ENCODE results near the gene CRB1. TPM values are rescaled to one million over a fixed set of nuclear protein-coding genes. Genes with fewer than 3 reads are reported as not detected.

The CRB1 gene
- polyA plus RNA-seq, 1 donor from 2014 or later, result 2.3 TPM

DNA sequence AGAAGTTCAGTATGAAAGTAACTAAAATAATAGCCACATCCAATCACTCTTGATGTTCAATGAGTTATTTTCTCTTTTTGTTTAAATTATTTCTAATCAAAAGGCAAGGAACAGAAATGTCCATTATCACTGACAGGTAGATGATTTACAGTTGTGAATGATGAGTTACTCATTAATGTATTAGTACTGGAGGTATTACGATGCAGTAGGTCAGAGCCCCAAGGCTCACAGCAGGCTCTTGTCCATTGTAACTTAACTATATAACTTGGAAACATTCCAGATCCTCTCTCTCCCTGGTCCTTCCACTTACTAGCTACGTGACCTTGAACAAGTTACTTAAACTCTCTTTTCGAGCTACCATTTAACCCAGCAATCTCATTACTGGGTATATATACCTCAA lies 39.5 kb downstream of the CRB1 start:
- TF ChIP-seq, protein P1, sequence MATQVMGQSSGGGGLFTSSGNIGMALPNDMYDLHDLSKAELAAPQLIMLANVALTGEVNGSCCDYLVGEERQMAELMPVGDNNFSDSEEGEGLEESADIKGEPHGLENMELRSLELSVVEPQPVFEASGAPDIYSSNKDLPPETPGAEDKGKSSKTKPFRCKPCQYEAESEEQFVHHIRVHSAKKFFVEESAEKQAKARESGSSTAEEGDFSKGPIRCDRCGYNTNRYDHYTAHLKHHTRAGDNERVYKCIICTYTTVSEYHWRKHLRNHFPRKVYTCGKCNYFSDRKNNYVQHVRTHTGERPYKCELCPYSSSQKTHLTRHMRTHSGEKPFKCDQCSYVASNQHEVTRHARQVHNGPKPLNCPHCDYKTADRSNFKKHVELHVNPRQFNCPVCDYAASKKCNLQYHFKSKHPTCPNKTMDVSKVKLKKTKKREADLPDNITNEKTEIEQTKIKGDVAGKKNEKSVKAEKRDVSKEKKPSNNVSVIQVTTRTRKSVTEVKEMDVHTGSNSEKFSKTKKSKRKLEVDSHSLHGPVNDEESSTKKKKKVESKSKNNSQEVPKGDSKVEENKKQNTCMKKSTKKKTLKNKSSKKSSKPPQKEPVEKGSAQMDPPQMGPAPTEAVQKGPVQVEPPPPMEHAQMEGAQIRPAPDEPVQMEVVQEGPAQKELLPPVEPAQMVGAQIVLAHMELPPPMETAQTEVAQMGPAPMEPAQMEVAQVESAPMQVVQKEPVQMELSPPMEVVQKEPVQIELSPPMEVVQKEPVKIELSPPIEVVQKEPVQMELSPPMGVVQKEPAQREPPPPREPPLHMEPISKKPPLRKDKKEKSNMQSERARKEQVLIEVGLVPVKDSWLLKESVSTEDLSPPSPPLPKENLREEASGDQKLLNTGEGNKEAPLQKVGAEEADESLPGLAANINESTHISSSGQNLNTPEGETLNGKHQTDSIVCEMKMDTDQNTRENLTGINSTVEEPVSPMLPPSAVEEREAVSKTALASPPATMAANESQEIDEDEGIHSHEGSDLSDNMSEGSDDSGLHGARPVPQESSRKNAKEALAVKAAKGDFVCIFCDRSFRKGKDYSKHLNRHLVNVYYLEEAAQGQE (IDR thresholded peaks at IDR 0.05; ENCODE audit: borderline replicate concordance), result no peak
- no peak for TF ChIP-seq POLR2AphosphoS5 (IDR thresholded peaks at IDR 0.05)
- TF ChIP-seq RAD21 (conservative IDR thresholded peaks at IDR 0.05), result no peak
- TF ChIP-seq MXI1 (conservative IDR thresholded peaks at IDR 0.05; ENCODE audit: poor library complexity, severe bottlenecking), result no peak
- TF ChIP-seq EP300 (conservative IDR thresholded peaks at IDR 0.05; ENCODE audit: poor library complexity, severe bottlenecking), result no peak
- no peak for TF ChIP-seq TAF1 (IDR thresholded peaks at IDR 0.05; ENCODE audit: low read depth)
- TF ChIP-seq, protein P2, sequence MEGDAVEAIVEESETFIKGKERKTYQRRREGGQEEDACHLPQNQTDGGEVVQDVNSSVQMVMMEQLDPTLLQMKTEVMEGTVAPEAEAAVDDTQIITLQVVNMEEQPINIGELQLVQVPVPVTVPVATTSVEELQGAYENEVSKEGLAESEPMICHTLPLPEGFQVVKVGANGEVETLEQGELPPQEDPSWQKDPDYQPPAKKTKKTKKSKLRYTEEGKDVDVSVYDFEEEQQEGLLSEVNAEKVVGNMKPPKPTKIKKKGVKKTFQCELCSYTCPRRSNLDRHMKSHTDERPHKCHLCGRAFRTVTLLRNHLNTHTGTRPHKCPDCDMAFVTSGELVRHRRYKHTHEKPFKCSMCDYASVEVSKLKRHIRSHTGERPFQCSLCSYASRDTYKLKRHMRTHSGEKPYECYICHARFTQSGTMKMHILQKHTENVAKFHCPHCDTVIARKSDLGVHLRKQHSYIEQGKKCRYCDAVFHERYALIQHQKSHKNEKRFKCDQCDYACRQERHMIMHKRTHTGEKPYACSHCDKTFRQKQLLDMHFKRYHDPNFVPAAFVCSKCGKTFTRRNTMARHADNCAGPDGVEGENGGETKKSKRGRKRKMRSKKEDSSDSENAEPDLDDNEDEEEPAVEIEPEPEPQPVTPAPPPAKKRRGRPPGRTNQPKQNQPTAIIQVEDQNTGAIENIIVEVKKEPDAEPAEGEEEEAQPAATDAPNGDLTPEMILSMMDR (IDR thresholded peaks at IDR 0.05; ENCODE audit: poor library complexity, severe bottlenecking), result no peak
- no peak for TF ChIP-seq EZH2 (IDR thresholded peaks at IDR 0.05; ENCODE audit: borderline replicate concordance, insufficient read depth, low read length, poor library complexity, severe bottlenecking)
- TF ChIP-seq SMC3 (conservative IDR thresholded peaks at IDR 0.05; ENCODE audit: poor library complexity), result no peak
- Histone ChIP-seq H3K9me2 (ENCODE audit: insufficient read depth, low read length) (no peaks in the 10 kb centered on the region), H3K27ac (ENCODE audit: low read length) (no peak overlapping the region), H3K27me3 (ENCODE audit: insufficient read depth, low read depth, low read length) (no peaks in the 10 kb centered on the region), H3F3A (ENCODE audit: insufficient read depth, low read length, poor library complexity, severe bottlenecking) (no peaks in the 10 kb centered on the region), H3K79me2 (replicated peaks; ENCODE audit: insufficient read depth, low read length) (no peaks in the 10 kb centered on the region), H3K36me3 (ENCODE audit: insufficient read depth, low read length) (no peaks in the 10 kb centered on the region), H3K4me3 (ENCODE audit: low read length) (no peak overlapping the region), H2AFZ (ENCODE audit: low read depth, low read length) (no peak overlapping the region), H3K9ac (ENCODE audit: low read length) (no peak overlapping the region), H3K9me3 (ENCODE audit: low read length) (no peaks in the 10 kb centered on the region), H4K20me1 (ENCODE audit: insufficient read depth) (no peaks in the 10 kb centered on the region), H3K4me2 (ENCODE audit: low read length) (no peak overlapping the region)

DNA sequence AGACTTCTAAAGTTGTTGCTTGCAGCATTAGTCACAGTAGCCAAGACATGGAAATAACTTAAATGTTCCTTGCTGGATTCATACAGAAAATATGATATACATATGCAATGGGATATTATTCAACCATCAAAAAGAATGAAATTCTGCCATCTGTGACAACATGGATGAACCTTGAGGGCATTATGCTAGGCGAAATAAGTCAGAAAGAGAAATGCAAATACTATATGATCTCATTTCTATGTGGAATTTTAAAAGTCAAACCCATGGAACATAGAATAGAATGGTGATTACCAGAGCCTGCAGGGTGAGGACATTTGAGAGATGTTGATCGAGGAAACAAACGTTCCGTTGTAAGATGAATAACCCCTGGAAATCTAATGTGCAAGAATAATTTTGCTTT lies 43.0 kb downstream of the CRB1 start:
- Histone ChIP-seq H3K4me2 (ENCODE audit: low read length) (no peak overlapping the region), H3K9me2 (ENCODE audit: insufficient read depth, low read length) (no peaks in the 10 kb centered on the region), H3F3A (ENCODE audit: insufficient read depth, low read length, poor library complexity, severe bottlenecking) (no peaks in the 10 kb centered on the region), H3K36me3 (ENCODE audit: insufficient read depth, low read length) (no peaks in the 10 kb centered on the region), H3K4me3 (ENCODE audit: low read length) (no peak overlapping the region), H3K27me3 (ENCODE audit: insufficient read depth, low read depth, low read length) (no peaks in the 10 kb centered on the region), H3K27ac (ENCODE audit: low read length) (no peak overlapping the region), H3K9ac (ENCODE audit: low read length) (no peak overlapping the region), H4K20me1 (ENCODE audit: insufficient read depth) (no peaks in the 10 kb centered on the region), H2AFZ (ENCODE audit: low read depth, low read length) (no peak overlapping the region), H3K9me3 (ENCODE audit: low read length) (no peaks in the 10 kb centered on the region), H3K79me2 (replicated peaks; ENCODE audit: insufficient read depth, low read length) (no peaks in the 10 kb centered on the region)
- TF ChIP-seq MXI1 (conservative IDR thresholded peaks at IDR 0.05; ENCODE audit: poor library complexity, severe bottlenecking), result no peak
- no peak for TF ChIP-seq SMC3 (conservative IDR thresholded peaks at IDR 0.05; ENCODE audit: poor library complexity)
- no peak for TF ChIP-seq TAF1 (IDR thresholded peaks at IDR 0.05; ENCODE audit: low read depth)
- TF ChIP-seq POLR2AphosphoS5 (IDR thresholded peaks at IDR 0.05), result no peak
- TF ChIP-seq, protein P2 (IDR thresholded peaks at IDR 0.05; ENCODE audit: poor library complexity, severe bottlenecking), result no peak
- TF ChIP-seq, protein P1 (IDR thresholded peaks at IDR 0.05; ENCODE audit: borderline replicate concordance), result no peak
- TF ChIP-seq EP300 (conservative IDR thresholded peaks at IDR 0.05; ENCODE audit: poor library complexity, severe bottlenecking), result no peak
- TF ChIP-seq EZH2 (IDR thresholded peaks at IDR 0.05; ENCODE audit: borderline replicate concordance, insufficient read depth, low read length, poor library complexity, severe bottlenecking), result no peak
- TF ChIP-seq RAD21 (conservative IDR thresholded peaks at IDR 0.05), result no peak

Measured in neural cell (in vitro differentiated cells).